HEK293 (cell line): ENCODE results near the gene CRYZ.
"Not testable (repeated sequence)": the region's sequence is repeated elsewhere in the genome, so short reads cannot be mapped to it uniquely, and the experiment has no call there.

Source experiments
- CTCF ChIA-PET: fragments of 350-600 bp; formaldehyde crosslinking; extraction: SDS; loops from one replicate; lab custom pipeline; 2021; ENCODE audit warnings: antibody characterized with exemption; lab: Yijun Ruan, JAX
- POLR2A ChIA-PET: fragments of 300-600 bp; formaldehyde crosslinking; extraction: SDS; loops from one replicate; lab custom pipeline; 2020; ENCODE audit warnings: antibody characterized with exemption, inconsistent platforms; lab: Yijun Ruan, JAX
- H3K27ac ChIP-seq: fragments of 200-500 bp; sonication (Bioruptor generic); 2 replicates; pipeline ENCODE4 v1.5.1; 2014; ENCODE audit warnings: low read depth, low read length, control low read depth, inconsistent platforms; ENCODE audit errors: extremely low read depth
- H3K36me3 ChIP-seq, 2 experiments: fragments of 200-500 bp in 1 of 2; sonication (Bioruptor generic) in 1 of 2; 1 replicate in 1 of 2; 2 replicates in 1 of 2; pipeline ENCODE4 v1.5.1; 2014 to 2017; ENCODE audit warnings: inconsistent platforms in 2 of 2, low read length in 2 of 2; ENCODE audit not compliant: control insufficient read depth in 2 of 2, insufficient read depth in 1 of 2
- H3K4me1 ChIP-seq: fragments of 200-500 bp; sonication (Bioruptor generic); 2 replicates; pipeline ENCODE4 v1.5.1; 2014; ENCODE audit warnings: mild to moderate bottlenecking, low read length, inconsistent platforms; ENCODE audit not compliant: control insufficient read depth, insufficient read depth
- H3K4me3 ChIP-seq: 2 replicates; pipeline ENCODE4 v1.5.1; 2011; ENCODE audit warnings: low read depth, mild to moderate bottlenecking, control low read depth, low read length, moderate library complexity
- H3K9me3 ChIP-seq: fragments of 200-500 bp; sonication (Bioruptor generic); 2 replicates; pipeline ENCODE4 v1.5.1; 2014; ENCODE audit warnings: low read depth, low read length, inconsistent platforms; ENCODE audit not compliant: control insufficient read depth, insufficient read depth
- ZNF133 ChIP-seq: fragments of 450-650 bp; formaldehyde crosslinking; IDR thresholded peaks from 2 replicates; pipeline ENCODE4 v1.5.1; 2016; ENCODE audit warnings: missing biosample characterization, missing genetic modification characterization

The CRYZ gene

GRCh38 chr1:74670866-74671265 lies 62.0 kb downstream of the CRYZ start:
- H3K4me1 ChIP-seq, H3K4me3 ChIP-seq, POLR2A ChIA-PET, H3K27ac ChIP-seq, H3K36me3 ChIP-seq, H3K9me3 ChIP-seq: not testable (repeated sequence)
- TF ChIP-seq ZNF133: peak; percentile 21; the same call in 1 of the 2 replicates
- CTCF ChIA-PET: interaction anchor here (0.6 kb wide), 1 partner anchor 287 kb away, joined by 3 read pairs; no protein-coding TSS in a partner anchor
